Mammary epithelial cell (primary cell): Measurements from ENCODE around the gene CRY1.

ENCODE experiments used
- CTCF ChIP-seq, 2 donors: IDR thresholded peaks in 1 of 2; conservative IDR thresholded peaks in 1 of 2; 2 replicates each; pipeline ENCODE4 v1.5.1; 2011 to 2012; ENCODE audit warnings: inconsistent platforms in 2 of 2, low read length in 2 of 2, mild to moderate bottlenecking in 2 of 2, control low read depth in 1 of 2, low read depth in 1 of 2; ENCODE audit not compliant: insufficient read depth in 1 of 2; ENCODE audit errors: extremely low read depth in 1 of 2
- EZH2 ChIP-seq: IDR thresholded peaks from 2 replicates; pipeline ENCODE4 v1.6.1; 2012; ENCODE audit warnings: low read length, inconsistent platforms, borderline replicate concordance

GRCh38 chr12:107042801-107043200 lies 50.5 kb downstream of the CRY1 start:
- TF ChIP-seq CTCF (conservative IDR thresholded peaks at IDR 0.05 in 1 of 2, IDR thresholded peaks at IDR 0.05 in 1 of 2; ENCODE audit: extremely low read depth in 1 of 2, insufficient read depth in 1 of 2, low read depth in 1 of 2, low read length in 2 of 2), result no peak
- no peak for TF ChIP-seq EZH2
